GM23338 (cell line): Measurements from ENCODE around the gene CCNF. TPM values are rescaled to one million over a fixed set of nuclear protein-coding genes. Genes with fewer than 3 reads are reported as not detected.

Experiments used
- ATAC-seq: fragments of 200-7000 bp; cut with Tn5 transposase; 3 replicates; pipeline ENCODE4 v1.9.1; 2020
- DNase-seq: peaks from one replicate; pipeline ENCODE4 v3.0.0-alpha.2; 2015; ENCODE audit warnings: low spot score
- H2AFZ ChIP-seq: fragments of 200-600 bp; sonication (generic); 2 replicates; pipeline ENCODE4 v1.8.0; 2016; ENCODE audit warnings: antibody characterized with exemption, mild to moderate bottlenecking, moderate library complexity
- H3F3A ChIP-seq: fragments of 200-600 bp; sonication (generic); replicated peaks from 2 replicates; pipeline ENCODE4 v1.8.0; 2017; ENCODE audit warnings: antibody characterized with exemption, mixed run types, low read depth
- H3K27ac ChIP-seq: fragments of 200-600 bp; sonication (generic); 2 replicates; pipeline ENCODE4 v1.6.1; 2016; ENCODE audit warnings: low read depth
- H3K27me3 ChIP-seq: fragments of 200-600 bp; sonication (generic); 2 replicates; pipeline ENCODE4 v1.8.0; 2016; ENCODE audit warnings: mild to moderate bottlenecking, mixed run types, moderate library complexity; ENCODE audit not compliant: insufficient read depth
- H3K36me3 ChIP-seq: fragments of 200-600 bp; sonication (generic); 2 replicates; pipeline ENCODE4 v1.8.0; 2016; ENCODE audit warnings: mild to moderate bottlenecking; ENCODE audit not compliant: insufficient read depth
- H3K4me1 ChIP-seq: fragments of 200-600 bp; sonication (generic); 2 replicates; pipeline ENCODE4 v1.8.0; 2016; ENCODE audit warnings: mild to moderate bottlenecking, moderate library complexity; ENCODE audit not compliant: insufficient read depth
- H3K4me2 ChIP-seq: fragments of 200-600 bp; sonication (generic); 2 replicates; pipeline ENCODE4 v1.7.1; 2017; ENCODE audit warnings: mixed run types
- H3K4me3 ChIP-seq: fragments of 200-600 bp; sonication (generic); 2 replicates; pipeline ENCODE4 v1.6.1; 2016; ENCODE audit warnings: mixed run types
- H3K79me2 ChIP-seq: fragments of 200-600 bp; sonication (generic); replicated peaks from 2 replicates; pipeline ENCODE4 v1.8.0; 2017; ENCODE audit warnings: mild to moderate bottlenecking; ENCODE audit not compliant: insufficient read depth
- H3K9me2 ChIP-seq: fragments of 200-600 bp; sonication (generic); 2 replicates; pipeline ENCODE4 v1.8.0; 2017; ENCODE audit not compliant: insufficient read depth
- H4K20me1 ChIP-seq: fragments of 200-600 bp; sonication (generic); replicated peaks from 2 replicates; pipeline ENCODE4 v1.8.0; 2017; ENCODE audit warnings: mild to moderate bottlenecking; ENCODE audit not compliant: insufficient read depth
- H3K27ac Mint-ChIP-seq: 2 replicates; pipeline ENCODE4 v1.8.0; 2020; ENCODE audit warnings: inconsistent platforms, mild to moderate bottlenecking, moderate library complexity, mixed read lengths
- H3K27me3 Mint-ChIP-seq: 3 replicates; pipeline ENCODE4 v1.8.0; 2022; ENCODE audit warnings: low read depth, mild to moderate bottlenecking, moderate library complexity, mixed read lengths, inconsistent platforms; ENCODE audit not compliant: insufficient read depth, poor library complexity
- H3K36me3 Mint-ChIP-seq: 3 replicates; pipeline ENCODE4 v1.8.0; 2021; ENCODE audit warnings: low read depth, mild to moderate bottlenecking, inconsistent platforms, moderate library complexity, mixed read lengths
- H3K4me1 Mint-ChIP-seq: 3 replicates; pipeline ENCODE4 v1.8.0; 2020; ENCODE audit warnings: mild to moderate bottlenecking, inconsistent platforms, mixed read lengths
- H3K4me3 Mint-ChIP-seq: 3 replicates; pipeline ENCODE4 v1.8.0; 2021; ENCODE audit warnings: moderate library complexity, mild to moderate bottlenecking, inconsistent platforms, mixed read lengths
- H3K9me3 Mint-ChIP-seq: 3 replicates; pipeline ENCODE4 v1.8.0; 2020; ENCODE audit warnings: moderate library complexity, mild to moderate bottlenecking, inconsistent platforms, mixed read lengths
- CREB1 ChIP-seq: fragments of 250-450 bp; sonication (Bioruptor Pico); IDR thresholded peaks from 2 replicates; pipeline ENCODE4 v1.5.0; 2020; ENCODE audit warnings: low read depth, mild to moderate bottlenecking, moderate library complexity
- CTCF ChIP-seq, 2 experiments: fragments of 200-600 bp in 1 of 2; sonication (generic) in 1 of 2; conservative IDR thresholded peaks; 2 replicates each; pipeline versions ENCODE4 v1.5.1 to v1.6.1; 2016 to 2017; ENCODE audit warnings: antibody characterized with exemption in 2 of 2, low read depth in 2 of 2, mild to moderate bottlenecking in 2 of 2, moderate library complexity in 1 of 2
- ETS1 ChIP-seq: IDR thresholded peaks from 2 replicates; pipeline ENCODE4 v1.6.1; 2016; ENCODE audit warnings: antibody characterized with exemption
- EZH2 ChIP-seq: fragments of 200-600 bp; sonication (generic); IDR thresholded peaks from one replicate; pipeline ENCODE4 v1.8.0; 2017; ENCODE audit warnings: antibody characterized with exemption, mild to moderate bottlenecking, low read depth; ENCODE audit not compliant: unreplicated experiment
- EZH2phosphoT487 ChIP-seq: fragments of 200-600 bp; sonication (generic); IDR thresholded peaks from one replicate; pipeline ENCODE4 v1.8.1; 2018; ENCODE audit warnings: antibody characterized with exemption; ENCODE audit not compliant: unreplicated experiment
- JUNB ChIP-seq: IDR thresholded peaks from one replicate; pipeline ENCODE4 v1.6.1; 2016; ENCODE audit warnings: antibody characterized with exemption; ENCODE audit not compliant: unreplicated experiment
- NANOG ChIP-seq: IDR thresholded peaks from 2 replicates; pipeline ENCODE4 v1.6.1; 2016; ENCODE audit warnings: antibody characterized with exemption, borderline replicate concordance
- POLR2AphosphoS5 ChIP-seq: IDR thresholded peaks from 2 replicates; pipeline ENCODE4 v1.6.1; 2016; ENCODE audit warnings: antibody characterized with exemption, low read depth
- REST ChIP-seq: IDR thresholded peaks from one replicate; pipeline ENCODE4 v1.6.1; 2018; ENCODE audit warnings: antibody characterized with exemption; ENCODE audit not compliant: unreplicated experiment
- ZNF114 ChIP-seq: fragments of 250-450 bp; sonication (Bioruptor Pico); IDR thresholded peaks from 2 replicates; pipeline ENCODE4 v1.5.0; 2020; ENCODE audit warnings: mild to moderate bottlenecking, moderate library complexity
- ZNF331 ChIP-seq: fragments of 250-450 bp; sonication (Bioruptor Pico); IDR thresholded peaks from 2 replicates; pipeline ENCODE4 v1.5.0; 2020; ENCODE audit warnings: low read depth, mild to moderate bottlenecking, moderate library complexity
- polyA plus RNA-seq: library from polyadenylated mRNA; unstranded; fragments of >200 nt; fragmentation: Nextera tagmentation; extraction: Ambion mirVana; gene quantifications from 2 replicates; pipeline ENCODE4 v1.2.1, GENCODE V29; 2016
- total RNA-seq: library from RNA; depleted of rRNA; stranded (reverse); fragments of >200 nt; shearing (Covaris generic); gene quantifications from 2 replicates; pipeline ENCODE4 v1.2.3, GENCODE V29; 2014

The CCNF gene
- total and polyA plus RNA-seq, 2 experiments from 2014 or later = 21.2 to 54.2 TPM

GRCh38 chr16:2471653-2472487, 42.6 kb downstream of the CCNF start:
- no peak for TF ChIP-seq CREB1 (CRISPR knock-in tag)
- no peak for TF ChIP-seq ETS1
- TF ChIP-seq JUNB = no peak
- TF ChIP-seq NANOG = no peak
- TF ChIP-seq ZNF114 (CRISPR knock-in tag) = no peak
- no peak for TF ChIP-seq REST
- TF ChIP-seq EZH2phosphoT487 = no peak
- TF ChIP-seq ZNF331 (CRISPR knock-in tag) = no peak
- TF ChIP-seq CTCF (conservative IDR thresholded peaks at IDR 0.05; ENCODE audit: low read depth in 2 of 2) = no peak
- no peak for TF ChIP-seq EZH2
- TF ChIP-seq POLR2AphosphoS5 = no peak; the same call in 1 of the 2 replicates

More at GRCh38 chr16:2471653-2472487, 42.6 kb downstream of the CCNF start:
- H3K27ac ChIP-seq = no peak overlapping the region
- ATAC-seq (peak; percentile 0; the same call in 2 of the 3 replicates), DNase-seq (peak; percentile 44)
- no peak overlapping the region for H2AFZ ChIP-seq
- no peaks in the 10 kb centered on the region for H3K9me2 ChIP-seq
- H3K79me2 ChIP-seq = peaks cover 6% of the 10 kb centered on the region
- Mint-ChIP-seq H3K27me3 (peaks cover 60% of the 10 kb centered on the region), H3K27ac (no peak overlapping the region), H3K4me3 (peak overlapping the region; percentile 38; the same call in 1 of the 3 replicates), H3K9me3 (no peaks in the 10 kb centered on the region), H3K4me1 (peaks cover 23% of the 10 kb centered on the region), H3K36me3 (no peaks in the 10 kb centered on the region; the same call in 1 of the 3 replicates)
- H3K4me2 ChIP-seq = peak overlapping the region; percentile 78
- peaks cover 19% of the 10 kb centered on the region for H3F3A ChIP-seq
- H3K27me3 ChIP-seq = peaks cover 76% of the 10 kb centered on the region
- peaks cover 23% of the 10 kb centered on the region for H3K4me1 ChIP-seq
- H4K20me1 ChIP-seq = peaks cover 12% of the 10 kb centered on the region
- peak overlapping the region; percentile 54 for H3K4me3 ChIP-seq
- no peaks in the 10 kb centered on the region for H3K36me3 ChIP-seq
